CD4-positive, alpha-beta T cell (primary cell): Measurements from ENCODE around the gene SNRPB. TPM values are rescaled to one million over a fixed set of nuclear protein-coding genes. Genes with fewer than 3 reads are reported as not detected.

ENCODE experiments used
- ATAC-seq: fragments of 200-7000 bp; cut with Tn5 transposase; one replicate; pipeline ENCODE4 v1.10.0; 2022; ENCODE audit warnings: mild to moderate bottlenecking; ENCODE audit not compliant: poor library complexity
- CTCF ChIA-PET: fragments of 350-600 bp; sonication (Branson Sonifier 250); formaldehyde crosslinking; loops from one replicate; lab custom pipeline; 2021; ENCODE audit warnings: antibody characterized with exemption, inconsistent platforms; lab: Charles Lee
- POLR2A ChIA-PET: fragments of 350-600 bp; sonication (Branson Sonifier 250); formaldehyde crosslinking; loops from one replicate; lab custom pipeline; 2021; ENCODE audit warnings: antibody characterized with exemption, inconsistent platforms; lab: Charles Lee
- DNase-seq, 14 experiments: peaks; one replicate each; pipeline ENCODE4 v3.0.0-alpha.2; 2013 to 2020; ENCODE audit warnings: mixed read lengths in 2 of 14
- H3K27ac ChIP-seq, 2 donors: one replicate each; pipeline versions ENCODE4 v1.5.1 to v1.7.0; 2013; ENCODE audit warnings: low read length in 2 of 2, low read depth in 1 of 2, mild to moderate bottlenecking in 1 of 2
- H3K27me3 ChIP-seq, 2 experiments: 1 replicate in 1 of 2; 2 replicates in 1 of 2; pipeline versions ENCODE4 v1.6.1 to v1.7.0; 2013; ENCODE audit warnings: low read length in 2 of 2, control low read depth in 1 of 2, mild to moderate bottlenecking in 1 of 2, moderate library complexity in 1 of 2; ENCODE audit not compliant: insufficient read depth in 2 of 2, control insufficient read depth in 1 of 2
- H3K36me3 ChIP-seq: one replicate; pipeline ENCODE4 v1.6.1; 2013; ENCODE audit warnings: low read length, control low read depth; ENCODE audit not compliant: insufficient read depth
- H3K4me1 ChIP-seq: one replicate; pipeline ENCODE4 v1.6.1; 2013; ENCODE audit warnings: low read length, control low read depth; ENCODE audit not compliant: insufficient read depth
- H3K4me3 ChIP-seq: one replicate; pipeline ENCODE4 v1.5.1; 2013; ENCODE audit warnings: mild to moderate bottlenecking, low read length, moderate library complexity
- H3K9me3 ChIP-seq, 2 experiments: 1 replicate in 1 of 2; 2 replicates in 1 of 2; pipeline versions ENCODE4 v1.6.1 to v1.7.0; 2013; ENCODE audit warnings: low read length in 2 of 2, mild to moderate bottlenecking in 2 of 2, control low read depth in 1 of 2, moderate library complexity in 1 of 2; ENCODE audit not compliant: control insufficient read depth in 1 of 2, insufficient read depth in 1 of 2
- H3K27ac Mint-ChIP-seq: one replicate; pipeline ENCODE4 v1.8.0; 2020; ENCODE audit warnings: mixed read lengths
- H3K27me3 Mint-ChIP-seq: one replicate; pipeline ENCODE4 v1.8.0; 2021; ENCODE audit warnings: mixed read lengths
- H3K36me3 Mint-ChIP-seq: one replicate; pipeline ENCODE4 v1.8.0; 2021; ENCODE audit warnings: low read depth, mixed read lengths
- H3K4me1 Mint-ChIP-seq: one replicate; pipeline ENCODE4 v1.8.0; 2021; ENCODE audit warnings: low read depth, mixed read lengths
- H3K4me3 Mint-ChIP-seq: one replicate; pipeline ENCODE4 v1.8.0; 2020; ENCODE audit warnings: mild to moderate bottlenecking, mixed read lengths
- H3K9me3 Mint-ChIP-seq: one replicate; pipeline ENCODE4 v1.8.0; 2020; ENCODE audit warnings: mixed read lengths
- intact Hi-C, 2 experiments: fragments of 100-400 bp; cut with DNase I in 1 of 2; cut with micrococcal nuclease in 1 of 2; formaldehyde crosslinking; loops; one replicate each; pipeline versions ENCODE4 v1.15.1 to v1.9.0; 2023 to 2025; cut with DNase I, micrococcal nuclease
- polyA plus RNA-seq, 2 donors: library from polyadenylated mRNA; unstranded; fragments of 120-200 nt; gene quantifications; one replicate each; pipeline ENCODE4 v1.2.1, GENCODE V29; 2013
- total RNA-seq, 174 experiments: library from RNA in 2 of 174; stranded (reverse) in 2 of 174; gene quantifications; one replicate each; pipeline ENCODE4 v1.2.3 and lab custom pipeline; 2021 to 2026
- TF ChIP-seq, protein P1 (sequence below): fragments of 200-600 bp; IDR thresholded peaks from one replicate; pipeline ENCODE4 v1.8.0; 2022; ENCODE audit warnings: antibody characterized with exemption, mild to moderate bottlenecking

The SNRPB gene
- total RNA-seq = 100 to 1,000 TPM; 146 to 147 TPM
- polyA plus RNA-seq (2013, experiment 1 of 2) = 140 TPM
- polyA plus RNA-seq (2013, experiment 2 of 2) = 133 TPM
- 61.1 to 371 (median 116) reads per million in 172 experiments for total RNA-seq (lab: John Stamatoyannopoulos, UW)

DNA sequence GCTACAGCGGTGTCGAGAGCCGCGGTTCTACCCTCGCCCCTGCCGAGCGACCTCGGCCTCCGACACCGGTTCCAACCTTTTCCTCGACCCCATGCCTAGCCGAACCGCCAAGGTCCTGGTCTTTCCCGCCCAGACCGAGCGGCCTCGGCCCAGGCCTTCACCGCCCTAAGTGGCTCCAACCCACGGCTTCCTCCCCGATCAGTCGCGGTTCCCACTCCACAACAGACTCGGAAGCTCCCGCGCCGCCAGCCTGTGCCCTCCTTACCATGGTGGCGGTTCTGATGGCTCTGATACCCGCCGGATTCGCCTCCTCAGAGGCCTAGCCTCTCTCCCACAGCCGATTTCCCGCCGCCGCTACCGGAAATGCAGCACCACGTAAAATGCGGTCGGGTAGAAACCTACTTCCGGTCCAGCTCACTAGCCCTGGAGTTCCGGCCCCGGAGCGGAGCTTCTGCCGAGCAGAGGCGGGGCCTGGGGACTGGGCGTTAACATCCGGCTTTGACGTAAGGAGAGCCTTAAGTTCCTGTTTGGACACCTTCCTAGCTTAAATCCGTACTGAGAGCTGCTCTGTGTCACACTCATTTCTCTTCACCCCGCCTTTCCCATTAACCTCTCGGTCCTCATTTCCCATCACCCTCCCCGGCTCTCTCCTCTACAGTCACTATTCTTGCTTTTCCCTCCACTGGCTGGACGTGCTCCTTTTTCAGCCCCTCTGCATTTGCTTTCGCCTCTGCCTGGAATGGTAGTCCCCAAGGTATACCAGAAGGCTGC lies at the start of gene SNRPB:
Gene SNRPB, minus strand, starts transcription at position 367 of the 771 bp plus-strand sequence. Its CDS starts 99 bp downstream, at position 268.
- ATAC-seq = peak; percentile 93
- CTCF ChIA-PET = interaction anchor here (1.6 to 3.6 kb wide), 3 partner anchors 19 to 54 kb away, joined by 4 to 16 read pairs (median 13); no protein-coding TSS in a partner anchor
- POLR2A ChIA-PET = interaction anchor here (0.7 to 3.1 kb wide), 23 partner anchors 8 to 1624 kb away, joined by 3 to 45 read pairs (median 4); partner anchors contain the start of genes ADISSP, IDH3B, NOP56 and NSFL1C
- peaks cover 23% of the 10 kb centered on the region for H3K4me1 ChIP-seq
- H3K27me3 ChIP-seq = no peaks in the 10 kb centered on the region
- peak within 1 kb of the TSS; percentile 98 for H3K27ac Mint-ChIP-seq
- peak; percentile 94 to 99 (median 95) for DNase-seq
- H3K27me3 Mint-ChIP-seq = no peaks in the 10 kb centered on the region
- H3K27ac ChIP-seq = peak within 1 kb of the TSS; percentile 91 to 96
- TF ChIP-seq, protein P1, sequence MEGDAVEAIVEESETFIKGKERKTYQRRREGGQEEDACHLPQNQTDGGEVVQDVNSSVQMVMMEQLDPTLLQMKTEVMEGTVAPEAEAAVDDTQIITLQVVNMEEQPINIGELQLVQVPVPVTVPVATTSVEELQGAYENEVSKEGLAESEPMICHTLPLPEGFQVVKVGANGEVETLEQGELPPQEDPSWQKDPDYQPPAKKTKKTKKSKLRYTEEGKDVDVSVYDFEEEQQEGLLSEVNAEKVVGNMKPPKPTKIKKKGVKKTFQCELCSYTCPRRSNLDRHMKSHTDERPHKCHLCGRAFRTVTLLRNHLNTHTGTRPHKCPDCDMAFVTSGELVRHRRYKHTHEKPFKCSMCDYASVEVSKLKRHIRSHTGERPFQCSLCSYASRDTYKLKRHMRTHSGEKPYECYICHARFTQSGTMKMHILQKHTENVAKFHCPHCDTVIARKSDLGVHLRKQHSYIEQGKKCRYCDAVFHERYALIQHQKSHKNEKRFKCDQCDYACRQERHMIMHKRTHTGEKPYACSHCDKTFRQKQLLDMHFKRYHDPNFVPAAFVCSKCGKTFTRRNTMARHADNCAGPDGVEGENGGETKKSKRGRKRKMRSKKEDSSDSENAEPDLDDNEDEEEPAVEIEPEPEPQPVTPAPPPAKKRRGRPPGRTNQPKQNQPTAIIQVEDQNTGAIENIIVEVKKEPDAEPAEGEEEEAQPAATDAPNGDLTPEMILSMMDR = no peak
- H3K4me3 ChIP-seq = peak within 1 kb of the TSS; percentile 90
- peak within 1 kb of the TSS; percentile 98 for H3K4me3 Mint-ChIP-seq
- H3K9me3 ChIP-seq = no peaks in the 10 kb centered on the region
- intact Hi-C loops = loop anchor here (1.0 to 5.0 kb wide), 5 partner anchors 39 to 1353 kb away; partner anchors contain the start of genes PSMF1 (in 2 of the 2), NOP56 (in 1 of the 2) and NSFL1C (in 1 of the 2)
- peaks cover 32% of the 10 kb centered on the region for H3K36me3 ChIP-seq
- peaks cover 54% of the 10 kb centered on the region for H3K4me1 Mint-ChIP-seq
- peaks cover 2% of the 10 kb centered on the region for H3K9me3 Mint-ChIP-seq
- peaks cover 50% of the 10 kb centered on the region for H3K36me3 Mint-ChIP-seq

DNA sequence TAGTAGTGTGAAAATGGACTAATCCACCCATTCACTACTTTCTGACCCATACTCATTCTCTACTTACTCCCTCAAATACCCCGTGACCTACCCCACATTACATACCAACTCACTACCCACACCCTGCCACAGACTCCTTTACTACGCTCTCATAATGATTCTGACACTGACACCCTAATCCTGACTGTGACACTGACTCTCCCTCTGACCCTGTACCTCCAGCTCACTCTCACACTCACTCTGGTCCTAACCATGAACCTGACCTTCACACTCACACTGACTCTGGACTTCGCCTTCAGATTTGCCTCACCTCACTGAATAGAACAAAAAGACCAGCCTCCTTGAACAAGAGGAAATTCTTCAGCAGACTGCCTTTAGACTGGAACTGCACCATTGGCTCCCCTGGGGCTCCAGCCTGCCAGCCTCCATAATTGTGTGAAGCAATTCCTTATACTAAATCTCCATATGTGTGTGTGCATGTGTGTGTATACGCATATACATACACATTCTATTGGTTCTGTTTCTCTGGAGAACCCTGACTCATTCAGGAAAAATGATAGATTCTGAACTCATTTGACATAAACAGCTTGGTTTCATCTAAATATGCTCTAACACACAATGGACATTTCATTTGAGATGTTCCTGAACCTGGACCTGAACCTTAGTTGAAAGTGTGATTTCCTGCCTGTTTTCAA lies 48.7 kb upstream of the SNRPB start:
- no peak for DNase-seq
- Histone ChIP-seq H3K4me3 (no peak overlapping the region), H3K27me3 (no peaks in the 10 kb centered on the region), H3K9me3 (no peaks in the 10 kb centered on the region), H3K4me1 (peaks cover 9% of the 10 kb centered on the region), H3K27ac (no peak overlapping the region), H3K36me3 (no peaks in the 10 kb centered on the region)
- ChIA-PET CTCF (no interaction called here), POLR2A (no interaction called here)
- intact Hi-C loops = no loop called here
- ATAC-seq = no peak
- no peak overlapping the region for H3K27ac Mint-ChIP-seq
- TF ChIP-seq, protein P1 = no peak
- peaks cover 4% of the 10 kb centered on the region for H3K4me1 Mint-ChIP-seq
- no peak overlapping the region for H3K4me3 Mint-ChIP-seq
- H3K9me3 Mint-ChIP-seq = no peaks in the 10 kb centered on the region
- no peaks in the 10 kb centered on the region for H3K36me3 Mint-ChIP-seq
- H3K27me3 Mint-ChIP-seq = no peaks in the 10 kb centered on the region

DNA sequence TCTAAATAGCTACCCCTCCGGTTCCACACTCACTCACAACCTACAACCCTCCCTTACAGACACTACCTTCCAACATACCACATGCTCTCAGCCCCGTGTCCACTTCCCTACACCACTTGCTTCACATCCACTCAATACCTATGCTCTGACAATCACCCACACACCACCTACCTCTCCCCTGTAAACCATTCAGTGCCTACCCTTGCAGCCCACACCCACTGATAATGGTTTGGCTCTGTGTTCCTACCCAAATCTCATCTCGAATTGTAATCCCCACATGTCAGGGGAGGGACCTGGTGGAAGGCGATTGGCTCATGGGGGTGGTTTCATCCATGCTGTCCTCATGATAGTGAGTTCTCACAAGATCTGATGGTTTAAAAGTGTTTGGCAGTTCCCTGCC lies 48.0 kb upstream of the SNRPB start:
- CTCF ChIA-PET = no interaction called here
- TF ChIP-seq, protein P1 = no peak
- H3K4me1 Mint-ChIP-seq = no peaks in the 10 kb centered on the region
- no peak overlapping the region for H3K4me3 ChIP-seq
- H3K27ac ChIP-seq = no peak overlapping the region
- H3K36me3 Mint-ChIP-seq = no peaks in the 10 kb centered on the region
- DNase-seq (no peak), ATAC-seq (no peak)
- no peak overlapping the region for H3K4me3 Mint-ChIP-seq
- H3K27me3 ChIP-seq = no peaks in the 10 kb centered on the region
- H3K36me3 ChIP-seq = no peaks in the 10 kb centered on the region
- no peak overlapping the region for H3K27ac Mint-ChIP-seq
- H3K27me3 Mint-ChIP-seq = peaks cover 4% of the 10 kb centered on the region
- H3K4me1 ChIP-seq = peaks cover 4% of the 10 kb centered on the region
- POLR2A ChIA-PET = no interaction called here
- intact Hi-C loops = no loop called here
- H3K9me3 ChIP-seq = no peaks in the 10 kb centered on the region
- H3K9me3 Mint-ChIP-seq = no peaks in the 10 kb centered on the region
